H1 (cell line): Measurements from ENCODE around the gene ANKRD11. TPM values are rescaled to one million over a fixed set of nuclear protein-coding genes. Genes with fewer than 3 reads are reported as not detected.

ENCODE experiments used
- CTCF ChIA-PET: fragments of 300-600 bp; sonication (Branson Sonifier 250); formaldehyde crosslinking; loops from one replicate; lab custom pipeline; 2021; ENCODE audit not compliant: partially characterized antibody; lab: Charles Lee
- POLR2A ChIA-PET: fragments of 300-600 bp; sonication (Branson Sonifier 250); formaldehyde crosslinking; loops from one replicate; lab custom pipeline; 2021; ENCODE audit warnings: inconsistent platforms; ENCODE audit not compliant: partially characterized antibody; lab: Charles Lee
- DNase-seq, 2 experiments: peaks; one replicate each; pipeline versions ENCODE4 v3.0.0 to v3.0.0-alpha.2; 2010 to 2022; ENCODE audit warnings: low spot score in 2 of 2, low read depth in 1 of 2, mixed read lengths in 1 of 2
- FAIRE-seq: peaks from 2 replicates; lab custom pipeline; 2011; peaks lifted over from hg19 to GRCh38; lab: Jason Lieb, UNC
- H2AFZ ChIP-seq: 2 replicates; pipeline ENCODE4 v1.8.1; 2012; ENCODE audit warnings: low read length, inconsistent platforms
- H2AK5ac ChIP-seq: 2 replicates; pipeline ENCODE4 v1.6.1; 2013; ENCODE audit warnings: low read depth, low read length
- H2BK120ac ChIP-seq: replicated peaks from 2 replicates; pipeline ENCODE3; 2013; ENCODE audit warnings: low read depth, low read length, inconsistent platforms
- H2BK12ac ChIP-seq: 2 replicates; pipeline ENCODE4 v1.6.1; 2013; ENCODE audit warnings: low read depth, low read length
- H2BK15ac ChIP-seq: 2 replicates; pipeline ENCODE4 v1.6.1; 2013; ENCODE audit warnings: low read length
- H2BK20ac ChIP-seq: 2 replicates; pipeline ENCODE4 v1.6.1; 2013; ENCODE audit warnings: low read length
- H2BK5ac ChIP-seq: 2 replicates; pipeline ENCODE4 v1.6.1; 2013; ENCODE audit warnings: low read depth, low read length
- H3K14ac ChIP-seq: 2 replicates; pipeline ENCODE4 v1.6.1; 2013; ENCODE audit warnings: inconsistent platforms; ENCODE audit not compliant: insufficient read length
- H3K18ac ChIP-seq: 2 replicates; pipeline ENCODE4 v1.6.1; 2013; ENCODE audit warnings: low read length; ENCODE audit errors: extremely low read depth
- H3K23ac ChIP-seq: 2 replicates; pipeline ENCODE4 v1.6.1; 2013; ENCODE audit warnings: inconsistent platforms; ENCODE audit not compliant: insufficient read length
- H3K23me2 ChIP-seq: 2 replicates; pipeline ENCODE4 v1.6.1; 2013; ENCODE audit warnings: low read depth, low read length
- H3K27ac ChIP-seq: 2 replicates; pipeline ENCODE4 v1.6.1; 2011; ENCODE audit warnings: low read depth, low read length, inconsistent platforms
- H3K27me3 ChIP-seq, 4 experiments: replicated peaks in 1 of 4; 1 replicate in 1 of 4; 2 replicates in 3 of 4; pipeline versions ENCODE4 v1.6.1 to v1.8.1; 2011 to 2013; ENCODE audit warnings: low read length in 3 of 4, mild to moderate bottlenecking in 3 of 4, inconsistent platforms in 2 of 4, mixed read lengths in 2 of 4, moderate library complexity in 1 of 4; ENCODE audit not compliant: control insufficient read depth in 3 of 4, insufficient read depth in 3 of 4; ENCODE audit errors: extremely low read depth in 1 of 4
- H3K36me3 ChIP-seq, 4 experiments: 2 replicates each; pipeline versions ENCODE4 v1.6.1 to v1.8.1; 2011 to 2013; ENCODE audit warnings: mild to moderate bottlenecking in 4 of 4, low read length in 3 of 4, moderate library complexity in 2 of 4, control low read depth in 1 of 4, inconsistent platforms in 1 of 4; ENCODE audit not compliant: insufficient read depth in 4 of 4, control insufficient read depth in 2 of 4
- H3K4ac ChIP-seq: replicated peaks from 2 replicates; pipeline ENCODE3; 2013; ENCODE audit warnings: low read length, low read depth, mixed read lengths, inconsistent platforms; ENCODE audit not compliant: insufficient read length
- H3K4me1 ChIP-seq, 4 experiments: replicated peaks in 1 of 4; 1 replicate in 1 of 4; 2 replicates in 3 of 4; pipeline versions ENCODE4 v1.6.1 to v1.8.1; 2011 to 2013; ENCODE audit warnings: low read length in 3 of 4, inconsistent platforms in 2 of 4, mixed read lengths in 1 of 4; ENCODE audit not compliant: insufficient read depth in 4 of 4, control insufficient read depth in 3 of 4
- H3K4me2 ChIP-seq, 2 experiments: 2 replicates each; pipeline versions ENCODE4 v1.6.1 to v1.8.1; 2011 to 2013; ENCODE audit warnings: low read depth in 2 of 2, low read length in 2 of 2, control low read depth in 1 of 2, inconsistent platforms in 1 of 2, mild to moderate bottlenecking in 1 of 2; ENCODE audit not compliant: insufficient read depth in 1 of 2
- H3K4me3 ChIP-seq, 4 experiments: fragments of 200-600, 300-600 bp in 1 of 4; sonication (generic), shearing (Covaris generic), sonication (Bioruptor Twin) in 1 of 4; 2 replicates each; pipeline versions ENCODE4 v1.5.1 to v1.8.1; 2011 to 2016; ENCODE audit warnings: low read length in 4 of 4, low read depth in 3 of 4, control low read depth in 2 of 4, inconsistent platforms in 2 of 4, mild to moderate bottlenecking in 2 of 4, mixed read lengths in 1 of 4, moderate library complexity in 1 of 4; ENCODE audit not compliant: insufficient read depth in 2 of 4; ENCODE audit errors: extremely low read depth in 1 of 4
- H3K56ac ChIP-seq: replicated peaks from 2 replicates; pipeline ENCODE3; 2013; ENCODE audit warnings: low read depth, mild to moderate bottlenecking, mixed read lengths, low read length, inconsistent platforms; ENCODE audit not compliant: insufficient read length
- H3K79me1 ChIP-seq: 2 replicates; pipeline ENCODE4 v1.6.1; 2013; ENCODE audit warnings: low read depth, low read length, control low read depth
- H3K79me2 ChIP-seq, 2 experiments: 2 replicates each; pipeline versions ENCODE4 v1.6.1 to v1.8.1; 2012 to 2013; ENCODE audit warnings: low read length in 2 of 2, mild to moderate bottlenecking in 2 of 2, inconsistent platforms in 1 of 2; ENCODE audit not compliant: insufficient read depth in 2 of 2, control insufficient read depth in 1 of 2
- H3K9ac ChIP-seq, 4 experiments: replicated peaks in 1 of 4; 1 replicate in 1 of 4; 2 replicates in 3 of 4; pipeline versions ENCODE4 v1.6.1 to v1.8.1; 2011 to 2013; ENCODE audit warnings: low read depth in 3 of 4, low read length in 3 of 4, control low read depth in 2 of 4, mild to moderate bottlenecking in 2 of 4, moderate library complexity in 2 of 4, inconsistent platforms in 1 of 4; ENCODE audit errors: extremely low read depth in 1 of 4
- H3K9me3 ChIP-seq, 2 experiments: 2 replicates each; pipeline versions ENCODE4 v1.6.1 to v1.8.1; 2012 to 2013; ENCODE audit warnings: mild to moderate bottlenecking in 2 of 2, moderate library complexity in 2 of 2, control low read depth in 1 of 2, inconsistent platforms in 1 of 2, low read depth in 1 of 2, low read length in 1 of 2, mixed read lengths in 1 of 2; ENCODE audit not compliant: insufficient read depth in 2 of 2
- H4K20me1 ChIP-seq, 2 experiments: replicated peaks in 1 of 2; 2 replicates each; pipeline versions ENCODE3 to v1.8.1; 2011 to 2013; ENCODE audit warnings: inconsistent platforms in 2 of 2, low read length in 2 of 2, mild to moderate bottlenecking in 1 of 2; ENCODE audit not compliant: insufficient read depth in 2 of 2, control insufficient read depth in 1 of 2
- H4K5ac ChIP-seq: 2 replicates; pipeline ENCODE4 v1.6.1; 2013; ENCODE audit warnings: low read length, low read depth, mixed read lengths, inconsistent platforms; ENCODE audit not compliant: insufficient read length
- H4K8ac ChIP-seq: 2 replicates; pipeline ENCODE4 v1.8.0; 2013; ENCODE audit warnings: mild to moderate bottlenecking, moderate library complexity, low read length, inconsistent platforms; ENCODE audit not compliant: insufficient read depth; ENCODE audit errors: extremely low read depth
- H4K91ac ChIP-seq: replicated peaks from 2 replicates; pipeline ENCODE3; 2013; ENCODE audit warnings: low read length, mixed read lengths, inconsistent platforms; ENCODE audit not compliant: insufficient read length
- FOSL1 ChIP-seq: IDR thresholded peaks from 2 replicates; pipeline ENCODE4 v1.6.1; 2011; ENCODE audit warnings: mild to moderate bottlenecking, low read depth, low read length, moderate library complexity; ENCODE audit not compliant: insufficient read depth
- MAFK ChIP-seq: IDR thresholded peaks from 2 replicates; pipeline ENCODE4 v1.6.1; 2012; ENCODE audit warnings: low read depth, mild to moderate bottlenecking, improper control_type of control experiment, low read length
- TBP ChIP-seq: IDR thresholded peaks from 2 replicates; pipeline ENCODE4 v1.6.1; 2011; ENCODE audit warnings: low read depth, low read length, improper control_type of control experiment
- TCF12 ChIP-seq: IDR thresholded peaks from 2 replicates; pipeline ENCODE4 v1.6.1; 2011; ENCODE audit warnings: low read depth, mild to moderate bottlenecking, low read length
- WGBS, 2 experiments: shearing (Covaris generic) in 1 of 2; methylation state at CpG; one replicate each; pipeline versions ENCODE4 v1.1.6 to v1.1.7; 2013 to 2015; ENCODE audit warnings: low lambda C conversion rate in 2 of 2, mixed read lengths in 2 of 2, inconsistent platforms in 1 of 2, low coverage in 1 of 2, missing lambda C conversion rate in 1 of 2; ENCODE audit not compliant: insufficient replicate concordance in 2 of 2, insufficient coverage in 1 of 2, insufficient read length in 1 of 2; ENCODE audit errors: extremely low coverage in 1 of 2, missing lambda C conversion rate in 1 of 2; 5-methylcytosine and 5-hydroxymethylcytosine counted together
- polyA plus RNA-seq, 7 experiments: library from polyadenylated mRNA; depleted of rRNA in 3 of 7; stranded (reverse) in 5 of 7; unstranded in 2 of 7; fragments of >200 nt in 5 of 7; fragments of 200-250 nt in 2 of 7; gene quantifications; 1 replicate in 5 of 7; 2 replicates in 1 of 7; 4 replicates in 1 of 7; pipeline versions ENCODE4 v1.2.1 to v1.2.3, GENCODE V29; 2011 to 2013; ENCODE audit warnings: missing spikeins in 2 of 7, mixed read lengths in 2 of 7
- total RNA-seq: library from RNA; stranded (reverse); fragmentation: NEBNext Ultra II Directional; extraction: Animal tissue kit (Norgen Biotek cat#: 25700); gene quantifications from 2 replicates; pipeline ENCODE4 v1.2.1, GENCODE V29; 2021

Gene ANKRD11
- total and polyA plus RNA-seq, 2 of the 8 experiments (the other 6 are each of a cell fraction or from before 2014, with no cell fraction given), result 46.5 to 142 TPM

DNA sequence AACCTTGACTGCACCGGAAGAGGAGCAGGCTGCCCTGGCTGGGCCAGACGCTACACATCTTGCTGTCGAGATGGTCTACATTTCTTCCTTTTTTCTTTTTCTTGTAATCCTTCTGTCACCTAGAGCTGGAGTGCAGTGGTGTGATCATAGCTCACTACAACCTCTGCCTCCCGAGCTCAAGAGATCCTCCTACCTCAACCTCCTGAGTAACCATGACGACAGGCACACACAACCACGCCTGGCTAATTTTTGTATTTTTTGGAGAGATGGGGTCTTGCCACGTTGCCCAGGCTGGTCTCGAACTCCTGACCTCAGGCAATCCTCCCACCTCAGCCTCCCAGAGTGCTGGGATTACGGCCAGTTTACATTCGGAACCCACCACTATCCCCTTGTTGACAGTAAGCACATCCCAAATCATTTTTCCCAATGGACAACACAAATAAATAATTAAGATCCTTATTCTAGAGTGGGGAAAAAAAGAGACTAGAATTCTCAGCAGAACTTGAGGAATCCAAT, 79.0 kb downstream of the ANKRD11 start:
- peaks cover 24% of the 10 kb centered on the region for H3K79me1 ChIP-seq
- DNase-seq (no peak), FAIRE-seq (no peak)
- H2BK5ac ChIP-seq, result no peak overlapping the region; the same call in 1 of the 2 replicates
- H4K5ac ChIP-seq, result no peak overlapping the region
- POLR2A ChIA-PET, result interaction anchor here (0.9 to 2.8 kb wide), 6 partner anchors 8 to 97 kb away, joined by 3 to 10 read pairs (median 4); partner anchors contain the start of gene SPG7
- H3K36me3 ChIP-seq, result no peaks in the 10 kb centered on the region; a peak in 1 of 8 replicates
- H3K4ac ChIP-seq, result no peak overlapping the region
- H2AK5ac ChIP-seq, result no peak overlapping the region
- CTCF ChIA-PET, result interaction anchor here (1.3 to 1.8 kb wide), 3 partner anchors 9 to 25 kb away, joined by 5 to 6 read pairs (median 5); no protein-coding TSS in a partner anchor
- no peak overlapping the region for H3K4me3 ChIP-seq
- no peak overlapping the region for H3K23ac ChIP-seq
- no peak overlapping the region for H2BK20ac ChIP-seq
- no peak overlapping the region for H3K14ac ChIP-seq
- no peak overlapping the region for H3K18ac ChIP-seq
- no peak overlapping the region for H3K27ac ChIP-seq
- peaks cover 58 to 61% of the 10 kb centered on the region in 2 experiments for H4K20me1 ChIP-seq
- H4K91ac ChIP-seq, result no peak overlapping the region
- no peak overlapping the region for H2AFZ ChIP-seq
- no peak overlapping the region for H4K8ac ChIP-seq
- 91% methylated on average over 9 of the region's 10 CpGs; no CpG with 5 or more reads in 1 of the 2 experiments for WGBS, 2 experiments
- H3K56ac ChIP-seq, result no peak overlapping the region
- no peaks in the 10 kb centered on the region for H3K9me3 ChIP-seq
- H3K79me2 ChIP-seq, result peaks cover 62 to 96% of the 10 kb centered on the region in 2 experiments
- H3K9ac ChIP-seq, result no peak overlapping the region
- H2BK12ac ChIP-seq, result no peak overlapping the region
- H3K4me1 ChIP-seq, result peaks cover 1 to 39% (median 23%) of the 10 kb centered on the region in 4 experiments
- no peak overlapping the region for H2BK120ac ChIP-seq
- no peaks in the 10 kb centered on the region for H3K23me2 ChIP-seq
- H2BK15ac ChIP-seq, result no peak overlapping the region
- no peak overlapping the region for H3K4me2 ChIP-seq
- TF ChIP-seq FOSL1 (no peak), TCF12 (no peak), MAFK (no peak), TBP (no peak)
- H3K27me3 ChIP-seq, result no peaks in the 10 kb centered on the region
